Uterus (tissue), 2 donors: ENCODE measurements around the gene CCSER2.

Experiments
- CTCF ChIP-seq, 4 experiments: fragments of 200-600 bp in 2 of 4; fragments of 450-650 bp in 2 of 4; sonication (generic) in 2 of 4; IDR thresholded peaks; one replicate each; pipeline ENCODE4 v1.5.1; 2016 to 2019; ENCODE audit warnings: antibody characterized with exemption in 4 of 4, mild to moderate bottlenecking in 2 of 4, moderate library complexity in 1 of 4
- POLR2A ChIP-seq, 2 donors: fragments of 450-650 bp; IDR thresholded peaks; one replicate each; pipeline ENCODE4 v1.6.1; 2016; ENCODE audit warnings: antibody characterized with exemption in 2 of 2, mild to moderate bottlenecking in 1 of 2, moderate library complexity in 1 of 2

GRCh38 chr10:84348860-84349259 lies 20.5 kb downstream of the CCSER2 start:
- TF ChIP-seq CTCF (IDR thresholded peaks at IDR 0.05): no peak
- no peak for TF ChIP-seq POLR2A (IDR thresholded peaks at IDR 0.05)
